HG02852 (cell line): Measurements from ENCODE around the gene SLC30A10.
"Not testable (repeated sequence)": the region's sequence is repeated elsewhere in the genome, so short reads cannot be mapped to it uniquely, and the experiment has no call there.

Experiments used
- ATAC-seq: cut with Tn5 transposase; IDR thresholded peaks from one replicate; pipeline ENCODE4 v1.9.1; 2021; ENCODE audit warnings: mild to moderate bottlenecking, moderate library complexity; ENCODE audit not compliant: unreplicated experiment

SLC30A10 gene

GRCh38 chr1:219897914-219898313, 30.4 kb downstream of the SLC30A10 start:
- ATAC-seq: no peak

GRCh38 chr1:219892271-219892670, 36.1 kb downstream of the SLC30A10 start:
- not testable (repeated sequence) for ATAC-seq

GRCh38 chr1:219891846-219892245, 36.5 kb downstream of the SLC30A10 start:
- not testable (repeated sequence) for ATAC-seq

GRCh38 chr1:219888667-219889066, 39.7 kb downstream of the SLC30A10 start:
- ATAC-seq: not testable (repeated sequence)

- no peak for ATAC-seq
Measured at GRCh38 chr1:219885680-219886079, 42.7 kb downstream of the SLC30A10 start.

- no peak for ATAC-seq
Measured at GRCh38 chr1:219883400-219884332, 44.7 kb downstream of the SLC30A10 start.

GRCh38 chr1:219882755-219883154, 45.6 kb downstream of the SLC30A10 start:
- ATAC-seq: no peak

GRCh38 chr1:219882096-219882495, 46.3 kb downstream of the SLC30A10 start:
- ATAC-seq: no peak

GRCh38 chr1:219880765-219881457, 47.4 kb downstream of the SLC30A10 start:
- ATAC-seq: no peak

- no peak for ATAC-seq
Measured at GRCh38 chr1:219876798-219877209, 51.6 kb downstream of the SLC30A10 start.

GRCh38 chr1:219875860-219876259, 52.5 kb downstream of the SLC30A10 start:
- no peak for ATAC-seq

- not testable (repeated sequence) for ATAC-seq
Measured at GRCh38 chr1:219872538-219872937, 55.8 kb downstream of the SLC30A10 start.

GRCh38 chr1:219871427-219872057, 56.8 kb downstream of the SLC30A10 start:
- ATAC-seq: no peak

GRCh38 chr1:219868615-219869014, 59.7 kb downstream of the SLC30A10 start:
- not testable (repeated sequence) for ATAC-seq
